AG04450 (cell line): ENCODE results near the gene PBX1. TPM values are rescaled to one million over a fixed set of nuclear protein-coding genes. Genes with fewer than 3 reads are reported as not detected.
A peak's percentile ranks its signal among the peaks of the same experiment; 100 is the strongest.

Source experiments
- CTCF ChIA-PET: fragments of 300-600, 350-600 bp; formaldehyde crosslinking; extraction: SDS; loops from one replicate; lab custom pipeline; 2022; ENCODE audit warnings: antibody characterized with exemption, inconsistent platforms; lab: Charles Lee
- POLR2A ChIA-PET: fragments of 350-600 bp; formaldehyde crosslinking; extraction: SDS; loops from one replicate; lab custom pipeline; 2021; ENCODE audit warnings: antibody characterized with exemption, inconsistent platforms; lab: Yijun Ruan, JAX
- DNase-seq: peaks from one replicate; pipeline ENCODE4 v3.0.0-alpha.2; 2011; ENCODE audit warnings: low read depth, low spot score
- H3K27ac ChIP-seq: one replicate; pipeline ENCODE4 v1.5.1; 2012; ENCODE audit warnings: low read depth, low read length, control low read depth
- H3K27me3 ChIP-seq: one replicate; pipeline ENCODE4 v1.6.0; 2012; ENCODE audit warnings: low read length; ENCODE audit not compliant: control insufficient read depth, insufficient read depth
- H3K4me3 ChIP-seq: 2 replicates; pipeline ENCODE4 v1.5.1; 2011; ENCODE audit warnings: mild to moderate bottlenecking, low read depth, low read length, control low read depth
- H3K9me3 ChIP-seq: 2 replicates; pipeline ENCODE4 v1.5.1; 2012; ENCODE audit warnings: low read length; ENCODE audit not compliant: control insufficient read depth, insufficient read depth
- CTCF ChIP-seq: IDR thresholded peaks from 2 replicates; pipeline ENCODE4 v1.5.1; 2011; ENCODE audit warnings: low read depth, low read length, control low read depth, inconsistent platforms
- polyA plus RNA-seq: library from polyadenylated mRNA; depleted of rRNA; stranded (reverse); fragments of >200 nt; gene quantifications from 2 replicates; pipeline ENCODE4 v1.2.3, GENCODE V29; 2011

The PBX1 gene
- polyA plus RNA-seq, 1 experiment = 49.9 TPM

- ChIA-PET POLR2A (interaction anchor here (1.0 kb wide), 1 partner anchor 25 kb away, joined by 4 read pairs; no protein-coding TSS in a partner anchor), CTCF (interaction anchor here (1.4 kb wide), 1 partner anchor 41 kb away, joined by 8 read pairs; no protein-coding TSS in a partner anchor)
- Histone ChIP-seq H3K4me3 (no peak overlapping the region), H3K27ac (no peak overlapping the region), H3K27me3 (no peaks in the 10 kb centered on the region), H3K9me3 (no peaks in the 10 kb centered on the region)
- DNase-seq = no peak
- no peak for TF ChIP-seq CTCF
These were observed 187.6 kb downstream of the PBX1 start for GRCh38 chr1:164746632-164747031.

- DNase-seq = peak; percentile 92
- TF ChIP-seq CTCF = no peak
- H3K4me3 ChIP-seq = no peak overlapping the region
- H3K9me3 ChIP-seq = no peaks in the 10 kb centered on the region
- peak overlapping the region; percentile 92 for H3K27ac ChIP-seq
- no peaks in the 10 kb centered on the region for H3K27me3 ChIP-seq
- POLR2A ChIA-PET = interaction anchor here (0.8 to 2.1 kb wide), 9 partner anchors 11 to 189 kb away, joined by 3 to 11 read pairs (median 3); partner anchors contain the start of gene PBX1
- CTCF ChIA-PET = interaction anchor here (1.5 kb wide), 1 partner anchor 16 kb away, joined by 4 read pairs; no protein-coding TSS in a partner anchor
These were observed 189.4 kb downstream of the PBX1 start for GRCh38 chr1:164748253-164748899.

GRCh38 chr1:164753521-164754077, 194.6 kb downstream of the PBX1 start:
- Histone ChIP-seq H3K27ac (peak overlapping the region; percentile 11), H3K9me3 (no peaks in the 10 kb centered on the region), H3K27me3 (no peaks in the 10 kb centered on the region), H3K4me3 (no peak overlapping the region)
- ChIA-PET CTCF (no interaction called here), POLR2A (no interaction called here)
- no peak for TF ChIP-seq CTCF
- DNase-seq = no peak

- no peak for DNase-seq
- no peak for TF ChIP-seq CTCF
- no peaks in the 10 kb centered on the region for H3K27me3 ChIP-seq
- peak overlapping the region; percentile 11 for H3K27ac ChIP-seq
- H3K9me3 ChIP-seq = no peaks in the 10 kb centered on the region
- POLR2A ChIA-PET = no interaction called here
- no peak overlapping the region for H3K4me3 ChIP-seq
- CTCF ChIA-PET = interaction anchor here (1.0 kb wide), 1 partner anchor 13 kb away, joined by 4 read pairs; no protein-coding TSS in a partner anchor
These were observed 195.2 kb downstream of the PBX1 start for GRCh38 chr1:164754088-164754600.

- CTCF ChIA-PET = interaction anchor here (0.8 kb wide), 1 partner anchor 15 kb away, joined by 5 read pairs; no protein-coding TSS in a partner anchor
- Histone ChIP-seq H3K27me3 (no peaks in the 10 kb centered on the region), H3K27ac (no peak overlapping the region), H3K4me3 (no peak overlapping the region), H3K9me3 (no peaks in the 10 kb centered on the region)
- no peak for DNase-seq
- POLR2A ChIA-PET = no interaction called here
- TF ChIP-seq CTCF = no peak
These were observed 196.7 kb downstream of the PBX1 start for GRCh38 chr1:164755690-164756089.
